Stimulated activated naive B cell treated with anti-CD40 and anti-IgM and Interleukin-4, amounts not matched to agents 10 μg/mL and 1 μg/mL and 100 μg/mL, for 72 hours (primary cell): ENCODE results near the gene INTS11.
A peak's percentile ranks its signal among the peaks of the same experiment; 100 is the strongest.

Source experiments
- ATAC-seq, 2 donors: fragments of 150-1000 bp; cut with Tn5 transposase; replicated peaks; 2 replicates each; pipeline ENCODE4 v1.10.0; 2021; ENCODE audit warnings: moderate library complexity in 1 of 2
- DNase-seq: peaks from one replicate; pipeline ENCODE4 v3.0.0; 2021
- H3K27ac Mint-ChIP-seq: one replicate; pipeline ENCODE4 v1.8.0; 2022; ENCODE audit warnings: mild to moderate bottlenecking, mixed read lengths
- H3K27me3 Mint-ChIP-seq, 2 donors: one replicate each; pipeline ENCODE4 v1.8.0; 2022; ENCODE audit warnings: mixed read lengths in 2 of 2
- H3K36me3 Mint-ChIP-seq, 2 donors: one replicate each; pipeline ENCODE4 v1.8.0; 2022; ENCODE audit warnings: mixed read lengths in 2 of 2, mild to moderate bottlenecking in 1 of 2
- H3K4me1 Mint-ChIP-seq, 2 donors: one replicate each; pipeline ENCODE4 v1.8.0; 2022; ENCODE audit warnings: mixed read lengths in 2 of 2, mild to moderate bottlenecking in 1 of 2
- H3K4me3 Mint-ChIP-seq, 2 donors: one replicate each; pipeline ENCODE4 v1.8.0; 2022; ENCODE audit warnings: mild to moderate bottlenecking in 2 of 2, mixed read lengths in 2 of 2, moderate library complexity in 1 of 2
- H3K9me3 Mint-ChIP-seq, 2 donors: one replicate each; pipeline ENCODE4 v1.8.0; 2022; ENCODE audit warnings: mixed read lengths in 2 of 2, mild to moderate bottlenecking in 1 of 2

INTS11 gene

GRCh38 chr1:1293263-1294249 lies 30.9 kb downstream of the INTS11 start:
- no peaks in the 10 kb centered on the region for H3K9me3 Mint-ChIP-seq
- H3K36me3 Mint-ChIP-seq = peaks cover 0 to 9% of the 10 kb centered on the region in 2 donors
- DNase-seq = no peak
- no peak for ATAC-seq
- peaks cover 10 to 13% of the 10 kb centered on the region in 2 donors for H3K4me1 Mint-ChIP-seq
- no peak overlapping the region for H3K4me3 Mint-ChIP-seq
- H3K27ac Mint-ChIP-seq = no peak overlapping the region
- H3K27me3 Mint-ChIP-seq = peaks cover 0 to 6% of the 10 kb centered on the region in 2 donors

GRCh38 chr1:1292851-1293250 lies 31.6 kb downstream of the INTS11 start:
- Mint-ChIP-seq H3K27ac (no peak overlapping the region), H3K4me3 (no peak overlapping the region), H3K4me1 (peaks cover 10 to 13% of the 10 kb centered on the region in 2 donors), H3K27me3 (peaks cover 0 to 6% of the 10 kb centered on the region in 2 donors), H3K36me3 (peaks cover 0 to 7% of the 10 kb centered on the region in 2 donors), H3K9me3 (no peaks in the 10 kb centered on the region)
- ATAC-seq (no peak), DNase-seq (no peak)

- Mint-ChIP-seq H3K4me3 (no peak overlapping the region), H3K27ac (peak overlapping the region; percentile 20), H3K27me3 (peaks cover 0 to 6% of the 10 kb centered on the region in 2 donors), H3K9me3 (no peaks in the 10 kb centered on the region), H3K36me3 (peaks cover 0 to 7% of the 10 kb centered on the region in 2 donors), H3K4me1 (peaks cover 10 to 13% of the 10 kb centered on the region in 2 donors)
- no peak for ATAC-seq
- no peak for DNase-seq
Observed at GRCh38 chr1:1292442-1292779, 32.0 kb downstream of the INTS11 start.

DNA sequence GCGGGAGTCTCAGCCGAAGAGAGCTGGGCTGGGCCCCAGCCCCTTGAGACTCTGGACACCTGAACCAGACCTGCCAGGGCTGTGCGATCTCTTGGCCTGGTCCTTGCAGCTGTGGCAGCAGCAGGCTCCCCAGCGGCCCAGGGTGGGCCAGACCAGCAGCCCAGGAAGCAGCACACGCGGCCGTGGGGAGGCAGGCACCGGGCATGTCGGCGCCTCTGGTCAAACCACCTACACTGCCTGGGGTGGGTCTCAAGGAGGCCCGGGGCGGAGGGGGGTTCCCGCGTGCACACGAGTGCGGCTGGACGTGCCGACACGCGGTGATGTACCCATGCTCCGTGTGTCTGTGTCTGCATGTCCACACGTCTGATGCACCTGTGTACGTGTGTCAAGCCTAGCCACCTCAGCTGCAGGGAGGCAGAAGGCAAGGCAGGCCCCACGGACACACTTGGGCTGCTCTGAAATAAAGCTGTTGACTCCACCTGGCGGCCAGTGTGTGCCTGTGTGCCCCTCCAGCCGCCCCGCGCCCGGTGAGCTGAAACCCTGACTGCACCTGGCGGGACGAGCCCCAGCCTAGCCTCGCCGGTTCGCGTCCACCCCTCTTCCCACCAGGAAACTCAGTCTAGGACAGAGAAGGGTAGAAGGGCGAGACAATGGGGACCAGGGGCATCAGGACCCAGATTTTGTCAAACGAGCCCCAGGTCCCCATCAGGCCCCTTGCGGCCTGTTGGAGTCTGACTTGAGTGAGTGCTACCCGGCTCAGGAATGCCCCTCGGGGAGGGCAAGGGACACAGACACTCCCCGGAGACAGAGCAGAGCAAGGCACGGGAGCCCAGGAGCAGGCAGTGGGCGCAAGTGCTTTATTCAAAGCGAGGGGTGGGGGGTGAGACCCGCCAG lies 32.7 kb downstream of the INTS11 start:
- H3K27me3 Mint-ChIP-seq = peaks cover 0 to 6% of the 10 kb centered on the region in 2 donors
- no peaks in the 10 kb centered on the region for H3K9me3 Mint-ChIP-seq
- H3K27ac Mint-ChIP-seq = no peak overlapping the region
- DNase-seq (peak; percentile 42), ATAC-seq (peak; percentile 92)
- H3K36me3 Mint-ChIP-seq = peaks cover 0 to 7% of the 10 kb centered on the region in 2 donors
- peaks cover 10 to 13% of the 10 kb centered on the region in 2 donors for H3K4me1 Mint-ChIP-seq
- H3K4me3 Mint-ChIP-seq = no peak overlapping the region

DNA sequence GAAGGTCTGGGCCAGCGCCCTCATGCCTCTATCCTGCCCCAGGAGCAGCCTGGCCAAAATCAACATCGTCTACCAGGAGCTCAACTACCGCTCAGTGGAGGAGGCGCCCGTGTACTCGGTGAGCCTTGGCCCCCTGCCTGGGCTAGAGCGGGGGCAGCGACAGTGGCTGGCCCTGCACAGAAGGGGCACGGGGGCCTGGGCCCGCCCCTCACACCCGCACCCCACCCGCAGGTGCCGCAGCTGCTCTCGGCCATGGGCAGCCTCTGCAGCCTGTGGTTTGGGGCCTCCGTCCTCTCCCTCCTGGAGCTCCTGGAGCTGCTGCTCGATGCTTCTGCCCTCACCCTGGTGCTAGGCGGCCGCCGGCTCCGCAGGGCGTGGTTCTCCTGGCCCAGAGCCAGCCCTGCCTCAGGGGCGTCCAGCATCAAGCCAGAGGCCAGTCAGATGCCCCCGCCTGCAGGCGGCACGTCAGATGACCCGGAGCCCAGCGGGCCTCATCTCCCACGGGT lies 33.4 kb downstream of the INTS11 start:
- DNase-seq = no peak
- Mint-ChIP-seq H3K27me3 (peaks cover 0 to 6% of the 10 kb centered on the region in 2 donors), H3K4me1 (peaks cover 10 to 13% of the 10 kb centered on the region in 2 donors), H3K4me3 (no peak overlapping the region), H3K27ac (no peak overlapping the region), H3K9me3 (no peaks in the 10 kb centered on the region), H3K36me3 (peaks cover 0 to 7% of the 10 kb centered on the region in 2 donors)
- no peak for ATAC-seq

DNA sequence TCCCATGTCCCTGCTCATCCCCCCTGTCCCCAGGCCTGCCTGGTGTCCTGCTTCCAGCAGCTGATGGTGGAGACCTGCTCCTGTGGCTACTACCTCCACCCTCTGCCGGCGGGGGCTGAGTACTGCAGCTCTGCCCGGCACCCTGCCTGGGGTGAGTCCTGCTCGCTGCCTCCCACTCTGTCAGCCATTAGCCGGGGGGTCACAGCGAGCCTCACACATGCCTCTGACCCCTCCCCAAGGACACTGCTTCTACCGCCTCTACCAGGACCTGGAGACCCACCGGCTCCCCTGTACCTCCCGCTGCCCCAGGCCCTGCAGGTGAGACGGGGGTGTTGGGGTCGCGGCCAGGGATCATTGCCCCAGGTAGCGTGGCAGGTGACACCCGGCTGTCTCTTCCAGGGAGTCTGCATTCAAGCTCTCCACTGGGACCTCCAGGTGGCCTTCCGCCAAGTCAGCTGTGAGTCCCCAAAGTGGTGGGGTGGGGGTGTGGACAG lies 34.2 kb downstream of the INTS11 start:
- Mint-ChIP-seq H3K36me3 (peaks cover 0 to 4% of the 10 kb centered on the region in 2 donors), H3K4me1 (peaks cover 10 to 13% of the 10 kb centered on the region in 2 donors), H3K4me3 (no peak overlapping the region), H3K27ac (no peak overlapping the region), H3K9me3 (no peaks in the 10 kb centered on the region), H3K27me3 (peaks cover 0 to 6% of the 10 kb centered on the region in 2 donors)
- ATAC-seq (peak; percentile 51 to 57), DNase-seq (peak; percentile 43)

DNA sequence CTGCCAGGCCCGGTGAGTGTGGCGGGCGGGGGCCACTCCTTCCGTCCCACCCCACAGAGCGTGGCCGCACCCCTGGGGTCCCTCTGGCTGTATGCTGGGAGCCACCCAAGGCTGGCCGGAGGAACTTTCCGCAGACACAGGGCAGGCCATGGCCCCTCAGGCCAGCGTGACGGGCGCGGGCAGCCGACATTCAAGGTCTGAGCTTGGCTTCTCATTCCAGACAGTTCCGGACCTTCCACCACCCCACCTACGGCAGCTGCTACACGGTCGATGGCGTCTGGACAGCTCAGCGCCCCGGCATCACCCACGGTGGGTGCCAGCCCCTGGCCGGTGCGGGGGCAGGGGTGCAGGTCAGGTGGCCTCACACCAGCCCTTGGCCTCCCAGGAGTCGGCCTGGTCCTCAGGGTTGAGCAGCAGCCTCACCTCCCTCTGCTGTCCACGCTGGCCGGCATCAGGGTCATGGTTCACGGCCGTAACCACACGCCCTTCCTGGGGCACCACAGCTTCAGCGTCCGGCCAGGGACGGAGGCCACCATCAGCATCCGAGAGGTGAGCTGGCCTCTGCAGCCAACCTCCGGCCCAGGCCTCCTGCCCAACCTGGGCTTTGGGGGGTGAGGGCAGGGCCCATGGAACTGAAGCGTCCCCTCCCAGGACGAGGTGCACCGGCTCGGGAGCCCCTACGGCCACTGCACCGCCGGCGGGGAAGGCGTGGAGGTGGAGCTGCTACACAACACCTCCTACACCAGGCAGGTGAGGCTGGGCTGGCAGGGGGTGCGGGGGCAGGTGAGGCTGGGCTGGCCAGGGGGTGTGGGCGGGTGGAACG lies 37.0 kb downstream of the INTS11 start:
- peaks cover 15 to 17% of the 10 kb centered on the region in 2 donors for H3K4me1 Mint-ChIP-seq
- H3K4me3 Mint-ChIP-seq = no peak overlapping the region
- ATAC-seq = no peak

DNA sequence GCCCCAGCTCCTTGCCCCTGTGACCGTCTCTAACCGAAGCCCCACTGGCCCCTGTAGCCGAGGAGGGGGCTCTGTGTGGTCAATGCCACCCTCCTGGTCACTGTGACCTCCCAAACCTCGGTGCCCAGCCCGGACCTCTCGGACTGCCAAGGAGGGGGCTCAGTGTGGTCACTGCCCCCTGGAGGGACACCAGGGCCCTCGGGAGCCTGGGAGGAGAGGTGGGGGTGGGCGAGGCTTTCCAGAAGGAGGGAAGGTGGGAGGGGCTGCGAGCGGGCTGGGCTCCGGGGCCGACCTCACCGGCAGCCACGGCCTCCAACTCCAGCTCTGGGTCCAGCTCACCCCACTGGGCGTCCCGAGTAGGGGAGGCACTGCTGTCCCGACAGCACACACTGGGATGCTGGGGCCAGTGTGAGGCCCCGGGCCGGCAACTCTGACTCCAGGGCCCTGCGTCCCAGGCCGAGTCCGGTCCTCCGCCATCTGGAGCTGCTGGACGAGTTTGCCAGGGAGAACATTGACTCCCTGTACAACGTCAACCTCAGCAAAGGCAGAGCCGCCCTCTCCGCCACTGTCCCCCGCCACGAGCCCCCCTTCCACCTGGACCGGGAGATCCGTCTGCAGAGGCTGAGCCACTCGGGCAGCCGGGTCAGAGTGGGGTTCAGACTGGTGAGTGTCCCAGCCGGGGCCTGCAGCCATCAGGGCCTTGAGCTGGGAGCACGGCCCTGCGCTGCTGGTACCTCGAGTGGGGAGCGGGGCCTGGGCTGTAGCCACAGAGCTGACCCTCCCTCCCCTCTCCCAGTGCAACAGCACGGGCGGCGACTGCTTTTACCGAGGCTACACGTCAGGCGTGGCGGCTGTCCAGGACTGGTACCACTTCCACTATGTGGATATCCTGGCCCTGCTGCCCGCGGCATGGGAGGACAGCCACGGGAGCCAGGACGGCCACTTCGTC lies 37.9 kb downstream of the INTS11 start:
- no peaks in the 10 kb centered on the region for H3K9me3 Mint-ChIP-seq
- no peaks in the 10 kb centered on the region for H3K36me3 Mint-ChIP-seq
- peaks cover 9 to 10% of the 10 kb centered on the region in 2 donors for H3K4me1 Mint-ChIP-seq
- no peak overlapping the region for H3K27ac Mint-ChIP-seq
- H3K27me3 Mint-ChIP-seq = peaks cover 0 to 6% of the 10 kb centered on the region in 2 donors
- ATAC-seq = no peak
- H3K4me3 Mint-ChIP-seq = no peak overlapping the region
- DNase-seq = no peak

More for the DNA sequence above, 37.0 kb downstream of the INTS11 start:
- Mint-ChIP-seq H3K36me3 (no peaks in the 10 kb centered on the region), H3K27ac (no peak overlapping the region), H3K27me3 (peaks cover 0 to 6% of the 10 kb centered on the region in 2 donors), H3K9me3 (no peaks in the 10 kb centered on the region)
- DNase-seq = no peak

DNA sequence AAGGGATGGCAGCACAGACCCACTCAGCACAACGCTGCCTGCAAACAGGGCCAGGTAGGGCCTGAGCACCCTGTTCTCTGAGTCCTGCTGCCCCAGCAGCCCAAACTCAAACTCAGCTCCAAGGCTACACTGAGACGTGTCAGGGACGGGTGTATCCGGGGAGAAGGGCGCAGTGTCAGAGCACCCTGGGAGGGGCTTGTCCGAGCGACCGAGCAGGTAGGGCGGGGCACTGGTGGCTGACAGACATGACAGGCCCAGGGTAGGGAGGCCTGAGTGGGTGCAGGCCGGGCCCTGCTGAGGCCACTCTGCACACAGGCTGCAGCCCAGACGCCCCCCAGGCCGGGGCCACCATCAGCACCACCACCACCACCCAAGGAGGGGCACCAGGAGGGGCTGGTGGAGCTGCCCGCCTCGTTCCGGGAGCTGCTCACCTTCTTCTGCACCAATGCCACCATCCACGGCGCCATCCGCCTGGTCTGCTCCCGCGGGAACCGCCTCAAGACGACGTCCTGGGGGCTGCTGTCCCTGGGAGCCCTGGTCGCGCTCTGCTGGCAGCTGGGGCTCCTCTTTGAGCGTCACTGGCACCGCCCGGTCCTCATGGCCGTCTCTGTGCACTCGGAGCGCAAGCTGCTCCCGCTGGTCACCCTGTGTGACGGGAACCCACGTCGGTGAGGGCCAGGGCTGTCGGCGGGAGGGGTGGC lies 38.7 kb downstream of the INTS11 start:
- no peak for DNase-seq
- peaks cover 0 to 6% of the 10 kb centered on the region in 2 donors for H3K27me3 Mint-ChIP-seq
- no peak for ATAC-seq
- no peaks in the 10 kb centered on the region for H3K36me3 Mint-ChIP-seq
- H3K4me3 Mint-ChIP-seq = no peak overlapping the region
- H3K4me1 Mint-ChIP-seq = peaks cover 9 to 10% of the 10 kb centered on the region in 2 donors
- H3K27ac Mint-ChIP-seq = no peak overlapping the region
- H3K9me3 Mint-ChIP-seq = no peaks in the 10 kb centered on the region

GRCh38 chr1:1285102-1285571 lies 39.3 kb downstream of the INTS11 start:
- H3K27me3 Mint-ChIP-seq = peaks cover 0 to 3% of the 10 kb centered on the region in 2 donors
- H3K9me3 Mint-ChIP-seq = no peaks in the 10 kb centered on the region
- H3K27ac Mint-ChIP-seq = no peak overlapping the region
- H3K36me3 Mint-ChIP-seq = no peaks in the 10 kb centered on the region
- ATAC-seq (no peak), DNase-seq (no peak)
- H3K4me3 Mint-ChIP-seq = no peak overlapping the region
- H3K4me1 Mint-ChIP-seq = peaks cover 6% of the 10 kb centered on the region in 2 donors

GRCh38 chr1:1284221-1285101 lies 40.0 kb downstream of the INTS11 start:
- H3K27ac Mint-ChIP-seq = no peak overlapping the region
- H3K4me1 Mint-ChIP-seq = peaks cover 4% of the 10 kb centered on the region in 2 donors
- H3K4me3 Mint-ChIP-seq = no peak overlapping the region
- H3K36me3 Mint-ChIP-seq = no peaks in the 10 kb centered on the region
- ATAC-seq (no peak), DNase-seq (no peak)
- H3K9me3 Mint-ChIP-seq = no peaks in the 10 kb centered on the region
- no peaks in the 10 kb centered on the region for H3K27me3 Mint-ChIP-seq
